GM03348 (cell line): ENCODE measurements around the gene C3.

Experiments used
- DNase-seq: peaks from one replicate; pipeline ENCODE4 v3.0.0; 2012; ENCODE audit warnings: low spot score

C3 gene

GRCh38 chr19:6730941-6731670 lies 10.7 kb upstream of the C3 start:
- no peak for DNase-seq

GRCh38 chr19:6730153-6730804 lies 9.8 kb upstream of the C3 start:
- DNase-seq = no peak

- no peak for DNase-seq
Observed at GRCh38 chr19:6729573-6730152, 9.2 kb upstream of the C3 start.

GRCh38 chr19:6728346-6728745 lies 7.9 kb upstream of the C3 start:
- DNase-seq = no peak

- no peak for DNase-seq
Observed at GRCh38 chr19:6725513-6726231, 5.2 kb upstream of the C3 start.

- DNase-seq = no peak
Observed at GRCh38 chr19:6724631-6725492, 4.4 kb upstream of the C3 start.

GRCh38 chr19:6723738-6724137 lies 3.3 kb upstream of the C3 start:
- DNase-seq = no peak

- DNase-seq = peak; percentile 51
Observed at GRCh38 chr19:6723108-6723618, 2.7 kb upstream of the C3 start.

GRCh38 chr19:6721773-6722172 lies 1.3 kb upstream of the C3 start:
- no peak for DNase-seq

- DNase-seq = no peak
Observed at GRCh38 chr19:6721138-6721474, 656 bp upstream of the C3 start.

GRCh38 chr19:6719992-6720368 lies 470 bp downstream of the C3 start:
- no peak for DNase-seq

GRCh38 chr19:6719540-6719861 lies 949 bp downstream of the C3 start:
- no peak for DNase-seq

GRCh38 chr19:6718741-6719539 lies 1.5 kb downstream of the C3 start:
- DNase-seq = peak; percentile 23

GRCh38 chr19:6718111-6718740 lies 2.2 kb downstream of the C3 start:
- no peak for DNase-seq

GRCh38 chr19:6717441-6717971 lies 2.9 kb downstream of the C3 start:
- DNase-seq = no peak

GRCh38 chr19:6717036-6717435 lies 3.4 kb downstream of the C3 start:
- DNase-seq = no peak

GRCh38 chr19:6716610-6716970 lies 3.9 kb downstream of the C3 start:
- no peak for DNase-seq

- DNase-seq = no peak
Observed at GRCh38 chr19:6714749-6715555, 5.5 kb downstream of the C3 start.
